HG03045 (cell line): Measurements from ENCODE around the gene EXT2.
A peak's percentile ranks its signal among the peaks of the same experiment; 100 is the strongest.

Experiments used
- ATAC-seq: cut with Tn5 transposase; IDR thresholded peaks from one replicate; pipeline ENCODE4 v1.9.1; 2021; ENCODE audit warnings: mild to moderate bottlenecking, moderate library complexity; ENCODE audit not compliant: unreplicated experiment

EXT2 gene

GRCh38 chr11:44095506-44096359, at the start of gene EXT2:
Gene EXT2, plus strand, starts transcription at chr11:44095678. Its CDS starts 12,035 bp downstream, at chr11:44107713.
- ATAC-seq, result peak; percentile 94

- no peak for ATAC-seq
Measured at GRCh38 chr11:44046182-44046581, 49.3 kb upstream of the EXT2 start.

GRCh38 chr11:44047298-44047697, 48.2 kb upstream of the EXT2 start:
- ATAC-seq, result no peak

GRCh38 chr11:44047931-44048431, 47.5 kb upstream of the EXT2 start, which contains the start of gene ACCSL:
Gene ACCSL, plus strand, starts transcription at chr11:44047981. Its CDS starts 56 bp downstream, at chr11:44048037.
- ATAC-seq, result no peak

- ATAC-seq, result no peak
Measured at GRCh38 chr11:44049832-44050231, 45.6 kb upstream of the EXT2 start.

GRCh38 chr11:44051171-44051570, 44.3 kb upstream of the EXT2 start:
- ATAC-seq, result no peak

- no peak for ATAC-seq
Measured at GRCh38 chr11:44057340-44057739, 38.1 kb upstream of the EXT2 start.

- ATAC-seq, result no peak
Measured at GRCh38 chr11:44058275-44058674, 37.2 kb upstream of the EXT2 start.

- ATAC-seq, result no peak
Measured at GRCh38 chr11:44065161-44065661, 30.3 kb upstream of the EXT2 start.

- peak; percentile 94 for ATAC-seq
Measured at GRCh38 chr11:44065841-44066731, 29.4 kb upstream of the EXT2 start, which contains the start of gene ACCS. Gene ACCS, plus strand, starts transcription at chr11:44066270. Its CDS starts 1,358 bp downstream, at chr11:44067628.

- no peak for ATAC-seq
Measured at GRCh38 chr11:44066732-44067141, 28.7 kb upstream of the EXT2 start.

- no peak for ATAC-seq
Measured at GRCh38 chr11:44067266-44067665, 28.2 kb upstream of the EXT2 start.

GRCh38 chr11:44068180-44068579, 27.3 kb upstream of the EXT2 start:
- no peak for ATAC-seq

- ATAC-seq, result no peak
Measured at GRCh38 chr11:44071157-44071556, 24.3 kb upstream of the EXT2 start.

GRCh38 chr11:44072757-44073658, 22.5 kb upstream of the EXT2 start:
- ATAC-seq, result no peak

GRCh38 chr11:44078794-44079193, 16.7 kb upstream of the EXT2 start:
- ATAC-seq, result no peak

- ATAC-seq, result no peak
Measured at GRCh38 chr11:44079376-44079775, 16.1 kb upstream of the EXT2 start.

- no peak for ATAC-seq
Measured at GRCh38 chr11:44080951-44081350, 14.5 kb upstream of the EXT2 start.

GRCh38 chr11:44082645-44083044, 12.8 kb upstream of the EXT2 start:
- no peak for ATAC-seq

GRCh38 chr11:44083433-44083832, 12.0 kb upstream of the EXT2 start:
- no peak for ATAC-seq
